Activated B cell treated with CpG ODN at 0.5 μM for 24 hours (primary cell): ENCODE data around the gene MAGEF1. TPM values are rescaled to one million over a fixed set of nuclear protein-coding genes. Genes with fewer than 3 reads are reported as not detected.

Experiments used
- ATAC-seq: fragments of 200-7000 bp; cut with Tn5 transposase; one replicate; pipeline ENCODE4 v1.10.0; 2021; ENCODE audit warnings: low read depth, mild to moderate bottlenecking, moderate library complexity
- CTCF ChIA-PET: fragments of 350-600 bp; sonication (Branson Sonifier 250); formaldehyde crosslinking; loops from one replicate; lab custom pipeline; 2021; ENCODE audit warnings: antibody characterized with exemption; lab: Charles Lee
- POLR2A ChIA-PET: fragments of 350-600 bp; sonication (Branson Sonifier 250); formaldehyde crosslinking; loops from one replicate; lab custom pipeline; 2021; ENCODE audit warnings: antibody characterized with exemption; lab: Charles Lee
- DNase-seq: peaks from one replicate; pipeline ENCODE4 v3.0.0; 2022
- H3K27ac Mint-ChIP-seq: one replicate; pipeline ENCODE4 v1.8.0; 2020; ENCODE audit warnings: mixed read lengths
- H3K27me3 Mint-ChIP-seq: one replicate; pipeline ENCODE4 v1.8.0; 2021; ENCODE audit warnings: mixed read lengths
- H3K36me3 Mint-ChIP-seq: one replicate; pipeline ENCODE4 v1.8.0; 2021; ENCODE audit warnings: low read depth, mixed read lengths
- H3K4me1 Mint-ChIP-seq: one replicate; pipeline ENCODE4 v1.8.0; 2021; ENCODE audit warnings: mixed read lengths
- H3K4me3 Mint-ChIP-seq: one replicate; pipeline ENCODE4 v1.8.0; 2020; ENCODE audit warnings: mild to moderate bottlenecking, mixed read lengths
- H3K9me3 Mint-ChIP-seq: one replicate; pipeline ENCODE4 v1.8.0; 2020; ENCODE audit warnings: mixed read lengths
- intact Hi-C: fragments of 100-400 bp; cut with micrococcal nuclease; formaldehyde crosslinking; loops from one replicate; pipeline ENCODE4 v1.15.1; 2024
- total RNA-seq: library from RNA; stranded (reverse); gene quantifications from 2 replicates; pipeline ENCODE4 v1.2.3, GENCODE V29; 2022
- TF ChIP-seq, protein P1 (sequence below): fragments of 200-600 bp; IDR thresholded peaks from one replicate; pipeline ENCODE4 v1.8.0; 2022; ENCODE audit warnings: antibody characterized with exemption, mild to moderate bottlenecking

Gene MAGEF1
- total RNA-seq, 1 donor from 2014 or later: 18.5 TPM

DNA sequence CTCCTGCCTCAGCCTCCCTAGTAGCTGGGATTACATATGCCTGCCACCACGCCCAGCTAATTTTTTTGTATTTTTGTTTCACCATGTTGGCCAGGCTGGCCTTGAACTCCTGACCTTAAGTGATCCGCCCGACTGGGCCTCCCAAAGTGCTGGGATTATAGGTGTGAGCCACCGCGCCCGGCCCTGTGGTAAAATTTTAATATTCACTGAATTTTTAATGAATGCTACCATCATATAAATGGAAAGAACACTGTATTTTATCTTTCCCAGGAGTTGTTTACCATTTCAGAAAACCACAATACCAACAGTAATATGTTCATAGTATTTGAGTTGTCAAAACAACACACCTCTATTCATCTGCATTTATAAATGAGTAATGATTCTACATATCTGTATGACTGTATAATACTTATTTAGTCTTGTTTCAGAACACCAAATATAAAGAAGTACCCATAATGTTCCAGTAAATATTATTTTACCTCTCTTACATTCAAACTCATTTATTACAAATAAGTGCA, 16.2 kb upstream of the MAGEF1 start:
- Mint-ChIP-seq H3K4me1 (no peaks in the 10 kb centered on the region), H3K9me3 (no peaks in the 10 kb centered on the region), H3K27ac (no peak overlapping the region), H3K27me3 (peaks cover 4% of the 10 kb centered on the region), H3K36me3 (no peaks in the 10 kb centered on the region), H3K4me3 (no peak overlapping the region)
- POLR2A ChIA-PET: no interaction called here
- CTCF ChIA-PET: interaction anchor here (1.2 kb wide), 1 partner anchor 17 kb away, joined by 7 read pairs; no protein-coding TSS in a partner anchor
- DNase-seq: no peak
- no peak for ATAC-seq
- intact Hi-C loops: loop anchor here (5.0 kb wide), 1 partner anchor 91 kb away; no protein-coding TSS in a partner anchor
- TF ChIP-seq, protein P1, sequence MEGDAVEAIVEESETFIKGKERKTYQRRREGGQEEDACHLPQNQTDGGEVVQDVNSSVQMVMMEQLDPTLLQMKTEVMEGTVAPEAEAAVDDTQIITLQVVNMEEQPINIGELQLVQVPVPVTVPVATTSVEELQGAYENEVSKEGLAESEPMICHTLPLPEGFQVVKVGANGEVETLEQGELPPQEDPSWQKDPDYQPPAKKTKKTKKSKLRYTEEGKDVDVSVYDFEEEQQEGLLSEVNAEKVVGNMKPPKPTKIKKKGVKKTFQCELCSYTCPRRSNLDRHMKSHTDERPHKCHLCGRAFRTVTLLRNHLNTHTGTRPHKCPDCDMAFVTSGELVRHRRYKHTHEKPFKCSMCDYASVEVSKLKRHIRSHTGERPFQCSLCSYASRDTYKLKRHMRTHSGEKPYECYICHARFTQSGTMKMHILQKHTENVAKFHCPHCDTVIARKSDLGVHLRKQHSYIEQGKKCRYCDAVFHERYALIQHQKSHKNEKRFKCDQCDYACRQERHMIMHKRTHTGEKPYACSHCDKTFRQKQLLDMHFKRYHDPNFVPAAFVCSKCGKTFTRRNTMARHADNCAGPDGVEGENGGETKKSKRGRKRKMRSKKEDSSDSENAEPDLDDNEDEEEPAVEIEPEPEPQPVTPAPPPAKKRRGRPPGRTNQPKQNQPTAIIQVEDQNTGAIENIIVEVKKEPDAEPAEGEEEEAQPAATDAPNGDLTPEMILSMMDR: no peak

DNA sequence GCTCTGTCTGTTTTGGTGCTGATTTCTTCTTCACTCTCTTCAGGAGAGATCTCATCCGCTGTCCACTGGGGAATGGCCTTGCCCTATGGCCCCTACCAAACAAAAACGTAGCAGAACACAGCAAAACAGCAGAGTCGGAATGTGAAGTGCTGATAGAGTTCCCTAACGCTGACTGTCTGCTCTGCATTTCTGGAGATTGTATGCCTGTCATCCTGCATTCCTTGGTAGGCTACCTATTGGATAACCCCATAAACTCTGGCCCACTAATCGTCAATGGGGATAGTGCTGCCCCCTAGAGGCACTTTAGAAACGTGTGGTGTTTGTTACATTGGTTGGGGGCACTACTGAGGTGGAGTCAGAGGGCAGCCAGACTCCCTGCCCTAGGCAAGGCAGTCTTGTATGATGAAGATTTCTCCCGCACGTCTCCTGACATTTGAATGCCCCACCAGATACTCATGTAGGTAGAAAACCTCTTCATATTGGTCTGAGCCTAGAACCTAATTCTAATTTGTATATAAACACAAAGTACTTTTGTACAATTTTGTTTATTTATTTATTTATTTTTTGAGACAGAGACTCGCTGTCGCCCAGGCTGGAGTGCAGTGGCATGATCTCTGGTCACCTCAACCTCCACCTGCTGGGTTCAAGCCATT, 15.6 kb upstream of the MAGEF1 start:
- H3K27ac Mint-ChIP-seq: no peak overlapping the region
- no peak for DNase-seq

DNA sequence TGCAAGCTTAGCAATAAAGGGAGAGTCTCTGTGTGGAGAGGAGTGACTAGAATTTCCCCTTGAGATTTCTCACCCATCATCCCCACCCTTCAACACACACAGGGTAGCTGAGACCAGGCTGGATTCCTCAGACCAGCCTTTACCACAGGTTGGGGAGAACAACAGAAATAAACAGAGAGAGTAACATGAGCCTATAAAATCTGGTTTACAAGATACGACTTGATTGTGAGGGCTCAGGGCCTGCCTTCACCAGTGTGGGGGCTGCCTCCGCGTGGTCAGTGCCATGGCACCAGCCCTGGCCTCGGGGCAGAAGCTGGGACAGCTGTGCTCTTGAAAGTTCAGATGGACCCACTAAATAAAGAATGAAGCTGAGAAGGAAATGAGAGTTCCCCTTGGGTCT, 14.6 kb upstream of the MAGEF1 start:
- H3K27ac Mint-ChIP-seq: no peak overlapping the region
- H3K4me1 Mint-ChIP-seq: no peaks in the 10 kb centered on the region
- ATAC-seq (no peak), DNase-seq (no peak)
- H3K27me3 Mint-ChIP-seq: peaks cover 4% of the 10 kb centered on the region
- CTCF ChIA-PET: interaction anchor here (0.6 to 1.7 kb wide), 6 partner anchors 9 to 711 kb away, joined by 3 to 7 read pairs (median 4); no protein-coding TSS in a partner anchor
- TF ChIP-seq, protein P1: no peak
- POLR2A ChIA-PET: interaction anchor here (0.5 kb wide), 1 partner anchor 39 kb away, joined by 9 read pairs; no protein-coding TSS in a partner anchor
- intact Hi-C loops: loop anchor here (5.0 kb wide), 1 partner anchor 89 kb away; no protein-coding TSS in a partner anchor
- no peaks in the 10 kb centered on the region for H3K9me3 Mint-ChIP-seq
- H3K4me3 Mint-ChIP-seq: no peak overlapping the region
- H3K36me3 Mint-ChIP-seq: no peaks in the 10 kb centered on the region

More for the DNA sequence above, 15.6 kb upstream of the MAGEF1 start:
- H3K9me3 Mint-ChIP-seq: no peaks in the 10 kb centered on the region
- ChIA-PET CTCF (interaction anchor here (0.6 to 1.7 kb wide), 6 partner anchors 10 to 712 kb away, joined by 3 to 7 read pairs (median 4); no protein-coding TSS in a partner anchor), POLR2A (no interaction called here)
- TF ChIP-seq, protein P1: no peak
- ATAC-seq: peak; percentile 70
- intact Hi-C loops: loop anchor here (1.0 to 5.0 kb wide), 3 partner anchors 50 to 166 kb away; partner anchors contain the start of gene EPHB3
- H3K4me3 Mint-ChIP-seq: no peak overlapping the region
- no peaks in the 10 kb centered on the region for H3K36me3 Mint-ChIP-seq
- H3K4me1 Mint-ChIP-seq: no peaks in the 10 kb centered on the region
- H3K27me3 Mint-ChIP-seq: peaks cover 4% of the 10 kb centered on the region

DNA sequence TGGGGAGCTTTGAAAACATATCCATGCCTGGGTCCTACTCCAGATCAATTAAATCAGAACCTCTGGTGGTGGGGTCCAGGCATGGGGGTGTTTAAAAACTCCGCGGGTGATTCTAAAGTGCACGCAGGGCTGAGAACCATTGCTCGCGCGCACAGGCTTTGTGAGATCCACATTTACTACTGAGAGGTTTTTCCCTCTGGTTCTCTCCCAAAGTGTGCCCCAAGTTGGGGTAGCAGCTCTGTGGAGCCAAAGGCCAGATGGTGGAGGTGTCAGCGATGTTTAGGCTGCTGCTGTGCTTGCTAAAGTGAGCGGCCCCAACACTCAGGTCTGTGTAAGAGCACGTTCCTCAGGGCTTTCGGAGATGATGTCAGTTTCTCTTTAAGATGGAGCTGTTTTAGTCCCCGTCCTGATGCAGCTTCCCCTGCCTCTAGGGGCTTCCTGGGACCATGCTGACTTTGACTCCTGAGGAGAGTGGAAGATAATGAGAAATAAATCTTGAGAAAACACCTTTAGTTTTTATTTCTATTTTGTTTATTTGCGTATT, 13.4 kb upstream of the MAGEF1 start:
- TF ChIP-seq, protein P1: no peak
- H3K27me3 Mint-ChIP-seq: peaks cover 4% of the 10 kb centered on the region
- H3K4me3 Mint-ChIP-seq: no peak overlapping the region
- H3K27ac Mint-ChIP-seq: no peak overlapping the region
- no peak for ATAC-seq
- no peaks in the 10 kb centered on the region for H3K9me3 Mint-ChIP-seq
- CTCF ChIA-PET: interaction anchor here (0.9 kb wide), 1 partner anchor 16 kb away, joined by 4 read pairs; no protein-coding TSS in a partner anchor
- no peaks in the 10 kb centered on the region for H3K4me1 Mint-ChIP-seq
- intact Hi-C loops: loop anchor here (5.0 kb wide), 1 partner anchor 88 kb away; no protein-coding TSS in a partner anchor
- H3K36me3 Mint-ChIP-seq: no peaks in the 10 kb centered on the region
- DNase-seq: no peak
- POLR2A ChIA-PET: no interaction called here

DNA sequence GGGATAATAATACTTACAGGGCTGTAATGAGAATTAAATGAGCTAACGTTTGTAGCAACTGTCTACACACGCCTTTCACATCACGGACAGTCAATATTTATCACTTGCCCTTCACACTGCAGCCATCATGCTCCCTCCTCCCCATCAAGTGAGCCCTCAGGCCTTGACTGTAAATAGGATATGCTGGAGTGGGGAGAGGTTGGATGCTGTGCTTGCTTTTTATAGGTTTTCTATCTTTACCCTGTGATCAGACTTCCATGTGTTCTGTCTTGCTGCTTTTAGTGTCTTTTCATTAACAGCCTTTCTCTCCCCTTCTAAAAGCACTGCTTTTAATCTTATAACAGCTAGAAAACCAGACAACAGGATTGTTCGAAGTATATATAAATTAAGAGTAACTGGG, 12.8 kb upstream of the MAGEF1 start:
- DNase-seq (no peak), ATAC-seq (no peak)
- Mint-ChIP-seq H3K27ac (no peak overlapping the region), H3K27me3 (peaks cover 4% of the 10 kb centered on the region), H3K4me1 (no peaks in the 10 kb centered on the region), H3K9me3 (no peaks in the 10 kb centered on the region), H3K4me3 (no peak overlapping the region), H3K36me3 (no peaks in the 10 kb centered on the region)
- CTCF ChIA-PET: interaction anchor here (1.0 to 1.1 kb wide), 2 partner anchors 14 to 54 kb away, joined by 3 to 4 read pairs; no protein-coding TSS in a partner anchor
- intact Hi-C loops: loop anchor here (5.0 kb wide), 1 partner anchor 87 kb away; no protein-coding TSS in a partner anchor
- POLR2A ChIA-PET: no interaction called here
- TF ChIP-seq, protein P1: no peak
